BLaER1 (cell line): Measurements from ENCODE around the gene OR56A5.

Experiments used
- H3K27ac ChIP-seq: shearing (Covaris generic); formaldehyde crosslinking; 2 replicates; pipeline ENCODE4 v1.8.1; 2022
- H3K27me3 ChIP-seq: shearing (Covaris generic); formaldehyde crosslinking; 2 replicates; pipeline ENCODE4 v1.8.1; 2022
- H3K36me3 ChIP-seq: shearing (Covaris generic); formaldehyde crosslinking; 2 replicates; pipeline ENCODE4 v1.8.1; 2022
- H3K4me1 ChIP-seq: shearing (Covaris generic); formaldehyde crosslinking; 2 replicates; pipeline ENCODE4 v1.8.1; 2022
- H3K4me2 ChIP-seq: shearing (Covaris generic); formaldehyde crosslinking; 2 replicates; pipeline ENCODE4 v1.8.1; 2022
- H3K4me3 ChIP-seq: shearing (Covaris generic); formaldehyde crosslinking; 2 replicates; pipeline ENCODE4 v1.8.1; 2022
- H3K9ac ChIP-seq: shearing (Covaris generic); formaldehyde crosslinking; 2 replicates; pipeline ENCODE4 v1.8.1; 2022
- H3K9me3 ChIP-seq: shearing (Covaris generic); formaldehyde crosslinking; 2 replicates; pipeline ENCODE4 v1.8.1; 2022
- H4K20me1 ChIP-seq: shearing (Covaris generic); formaldehyde crosslinking; 2 replicates; pipeline ENCODE4 v1.8.1; 2022
- Cebpa-rat ChIP-seq: shearing (Covaris generic); IDR thresholded peaks from 2 replicates; pipeline ENCODE4 v1.8.1; 2022

Gene OR56A5

GRCh38 chr11:5937868-5938602 is 30.3 kb downstream of the OR56A5 start:
- TF ChIP-seq Cebpa-rat, result no peak
- no peak overlapping the region for H3K4me2 ChIP-seq
- no peak overlapping the region for H3K27ac ChIP-seq
- no peaks in the 10 kb centered on the region for H4K20me1 ChIP-seq
- H3K4me3 ChIP-seq, result no peak overlapping the region
- no peaks in the 10 kb centered on the region for H3K27me3 ChIP-seq
- peaks cover 29% of the 10 kb centered on the region for H3K9me3 ChIP-seq
- H3K36me3 ChIP-seq, result no peaks in the 10 kb centered on the region
- no peaks in the 10 kb centered on the region for H3K4me1 ChIP-seq
- no peak overlapping the region for H3K9ac ChIP-seq

- no peaks in the 10 kb centered on the region for H3K36me3 ChIP-seq
- no peaks in the 10 kb centered on the region for H3K27me3 ChIP-seq
- H4K20me1 ChIP-seq, result no peaks in the 10 kb centered on the region
- peaks cover 62% of the 10 kb centered on the region for H3K9me3 ChIP-seq
- no peaks in the 10 kb centered on the region for H3K4me1 ChIP-seq
- H3K9ac ChIP-seq, result no peak overlapping the region
- no peak overlapping the region for H3K4me2 ChIP-seq
- no peak for TF ChIP-seq Cebpa-rat
- no peak overlapping the region for H3K27ac ChIP-seq
- H3K4me3 ChIP-seq, result no peak overlapping the region
Measured at GRCh38 chr11:5933116-5933515, 35.2 kb downstream of the OR56A5 start.

GRCh38 chr11:5932671-5933070 is 35.6 kb downstream of the OR56A5 start:
- Histone ChIP-seq H3K4me3 (no peak overlapping the region), H3K36me3 (no peaks in the 10 kb centered on the region), H4K20me1 (no peaks in the 10 kb centered on the region), H3K9ac (no peak overlapping the region), H3K27me3 (no peaks in the 10 kb centered on the region), H3K9me3 (peaks cover 58% of the 10 kb centered on the region), H3K27ac (no peak overlapping the region), H3K4me2 (no peak overlapping the region), H3K4me1 (no peaks in the 10 kb centered on the region)
- no peak for TF ChIP-seq Cebpa-rat

- Histone ChIP-seq H3K4me2 (no peak overlapping the region), H3K9ac (no peak overlapping the region), H3K9me3 (peaks cover 47% of the 10 kb centered on the region), H4K20me1 (no peaks in the 10 kb centered on the region), H3K36me3 (no peaks in the 10 kb centered on the region), H3K4me3 (no peak overlapping the region), H3K27ac (no peak overlapping the region), H3K4me1 (no peaks in the 10 kb centered on the region), H3K27me3 (no peaks in the 10 kb centered on the region)
- TF ChIP-seq Cebpa-rat, result no peak
Measured at GRCh38 chr11:5931061-5931460, 37.2 kb downstream of the OR56A5 start.

GRCh38 chr11:5930614-5931013 is 37.7 kb downstream of the OR56A5 start:
- no peak for TF ChIP-seq Cebpa-rat
- no peak overlapping the region for H3K9ac ChIP-seq
- peaks cover 43% of the 10 kb centered on the region for H3K9me3 ChIP-seq
- no peak overlapping the region for H3K27ac ChIP-seq
- no peaks in the 10 kb centered on the region for H3K27me3 ChIP-seq
- no peak overlapping the region for H3K4me2 ChIP-seq
- no peak overlapping the region for H3K4me3 ChIP-seq
- no peaks in the 10 kb centered on the region for H3K36me3 ChIP-seq
- no peaks in the 10 kb centered on the region for H4K20me1 ChIP-seq
- H3K4me1 ChIP-seq, result no peaks in the 10 kb centered on the region

- H3K36me3 ChIP-seq, result no peaks in the 10 kb centered on the region
- H4K20me1 ChIP-seq, result no peaks in the 10 kb centered on the region
- H3K4me1 ChIP-seq, result no peaks in the 10 kb centered on the region
- H3K4me2 ChIP-seq, result no peak overlapping the region
- no peak for TF ChIP-seq Cebpa-rat
- no peak overlapping the region for H3K27ac ChIP-seq
- H3K4me3 ChIP-seq, result no peak overlapping the region
- no peaks in the 10 kb centered on the region for H3K27me3 ChIP-seq
- H3K9me3 ChIP-seq, result peaks cover 38% of the 10 kb centered on the region
- no peak overlapping the region for H3K9ac ChIP-seq
Measured at GRCh38 chr11:5929571-5930368, 38.5 kb downstream of the OR56A5 start.

- no peaks in the 10 kb centered on the region for H4K20me1 ChIP-seq
- H3K36me3 ChIP-seq, result no peaks in the 10 kb centered on the region
- TF ChIP-seq Cebpa-rat, result no peak
- peaks cover 38% of the 10 kb centered on the region for H3K9me3 ChIP-seq
- no peak overlapping the region for H3K4me3 ChIP-seq
- H3K9ac ChIP-seq, result no peak overlapping the region
- no peaks in the 10 kb centered on the region for H3K27me3 ChIP-seq
- H3K4me2 ChIP-seq, result no peak overlapping the region
- H3K27ac ChIP-seq, result no peak overlapping the region
- no peaks in the 10 kb centered on the region for H3K4me1 ChIP-seq
Measured at GRCh38 chr11:5928811-5929210, 39.5 kb downstream of the OR56A5 start.

GRCh38 chr11:5928271-5928670 is 40.0 kb downstream of the OR56A5 start:
- Histone ChIP-seq H3K4me2 (no peak overlapping the region), H3K27me3 (no peaks in the 10 kb centered on the region), H3K4me1 (no peaks in the 10 kb centered on the region), H4K20me1 (no peaks in the 10 kb centered on the region), H3K36me3 (no peaks in the 10 kb centered on the region), H3K27ac (no peak overlapping the region), H3K4me3 (no peak overlapping the region), H3K9me3 (peaks cover 38% of the 10 kb centered on the region), H3K9ac (no peak overlapping the region)
- no peak for TF ChIP-seq Cebpa-rat

- H3K9ac ChIP-seq, result no peak overlapping the region
- no peak overlapping the region for H3K4me2 ChIP-seq
- H3K36me3 ChIP-seq, result no peaks in the 10 kb centered on the region
- no peaks in the 10 kb centered on the region for H3K4me1 ChIP-seq
- no peaks in the 10 kb centered on the region for H4K20me1 ChIP-seq
- TF ChIP-seq Cebpa-rat, result no peak
- no peak overlapping the region for H3K4me3 ChIP-seq
- H3K9me3 ChIP-seq, result peaks cover 7% of the 10 kb centered on the region
- no peak overlapping the region for H3K27ac ChIP-seq
- no peaks in the 10 kb centered on the region for H3K27me3 ChIP-seq
Measured at GRCh38 chr11:5923794-5924193, 44.5 kb downstream of the OR56A5 start.

GRCh38 chr11:5923427-5923776 is 44.9 kb downstream of the OR56A5 start:
- Histone ChIP-seq H3K27me3 (no peaks in the 10 kb centered on the region), H3K27ac (no peak overlapping the region), H3K4me2 (no peak overlapping the region), H3K9me3 (peaks cover 3% of the 10 kb centered on the region; the same call in 1 of the 2 replicates), H3K9ac (no peak overlapping the region), H3K4me3 (no peak overlapping the region), H4K20me1 (no peaks in the 10 kb centered on the region), H3K36me3 (no peaks in the 10 kb centered on the region), H3K4me1 (no peaks in the 10 kb centered on the region)
- TF ChIP-seq Cebpa-rat, result no peak
